CD4-positive, alpha-beta T cell treated with Interleukin-4 for 1 hour (primary cell): ENCODE measurements around the gene E2F7.

Source experiments
- DNase-seq, 2 donors: peaks; one replicate each; pipeline ENCODE4 v3.0.0-alpha.2; 2020 to 2022

Gene E2F7

DNA sequence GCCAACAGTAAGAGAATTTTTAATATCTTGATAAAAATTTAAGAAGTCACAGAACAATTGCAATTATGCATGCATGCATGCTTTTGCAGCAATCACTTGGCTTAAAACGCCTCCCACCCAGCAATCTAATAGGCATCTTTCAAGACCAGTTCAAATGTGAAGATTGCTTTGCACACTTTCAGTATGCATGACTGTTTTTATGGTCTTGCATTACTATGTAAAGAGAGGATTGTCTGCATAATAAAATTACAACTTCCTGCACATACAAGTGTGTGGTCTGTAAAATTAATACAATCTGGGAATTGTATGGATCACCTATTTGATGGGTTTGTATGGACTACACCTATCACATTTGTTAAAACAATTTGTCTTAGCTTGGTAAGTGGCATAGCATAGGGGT, 48.8 kb downstream of the E2F7 start:
- no peak for DNase-seq

DNA sequence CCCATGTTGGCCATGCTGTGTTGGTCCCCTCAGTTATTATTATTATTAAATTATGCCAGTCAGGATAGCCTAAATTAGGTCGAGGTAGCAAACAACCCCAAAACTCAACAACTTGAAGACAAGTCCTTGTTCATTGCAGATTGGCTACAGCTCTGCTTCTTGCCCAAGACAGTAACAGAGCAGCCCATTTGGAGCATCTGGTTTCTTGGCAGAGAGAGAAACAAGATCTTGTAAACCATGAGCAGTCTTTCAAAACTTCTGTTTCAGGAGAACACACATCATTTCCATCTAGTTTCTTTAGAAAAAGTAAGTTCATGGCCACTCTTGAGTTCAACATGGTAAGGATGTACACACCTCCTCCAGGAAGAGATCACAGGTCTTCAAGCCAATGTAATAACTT, 52.3 kb downstream of the E2F7 start:
- DNase-seq: no peak

DNA sequence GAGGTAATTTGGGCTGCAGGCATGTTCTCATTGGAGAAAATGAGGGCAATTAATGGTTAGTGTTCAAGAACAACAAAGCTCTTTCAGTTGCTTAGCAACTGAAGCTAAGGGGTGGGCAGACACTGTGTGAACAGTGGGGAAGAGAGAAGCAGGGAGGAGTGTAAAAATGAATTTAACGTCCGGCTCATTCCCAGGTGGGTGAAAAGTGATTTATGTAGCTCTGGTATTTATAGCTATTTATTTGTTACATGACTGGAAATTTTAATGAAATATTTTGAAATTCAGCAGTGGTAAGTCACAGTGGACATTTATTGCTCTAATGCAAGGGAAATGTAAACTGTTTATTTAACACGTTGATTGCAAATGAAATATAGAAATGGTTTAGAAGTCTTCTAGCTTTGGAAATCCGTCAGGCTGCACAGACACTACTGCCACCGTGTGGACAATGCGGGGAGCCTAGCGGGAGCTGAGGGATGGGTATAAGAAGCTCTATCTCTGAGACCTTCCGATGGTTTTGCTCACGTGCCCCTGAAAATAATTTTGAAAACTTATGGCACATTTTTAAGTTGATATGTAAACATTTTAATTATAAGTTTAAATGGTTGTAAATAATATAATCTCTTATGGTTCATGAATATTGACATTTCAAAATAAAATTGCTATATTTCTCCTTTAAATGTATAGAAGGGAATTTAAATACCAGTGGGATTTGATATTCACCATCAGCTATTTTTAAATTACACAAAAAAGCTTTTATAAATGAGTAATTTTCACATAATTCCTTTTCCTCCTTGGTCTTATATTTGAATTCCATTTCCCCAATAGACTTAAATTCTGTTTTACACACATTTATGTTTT, 54.4 kb downstream of the E2F7 start:
- peak; percentile 58 to 59 for DNase-seq

DNA sequence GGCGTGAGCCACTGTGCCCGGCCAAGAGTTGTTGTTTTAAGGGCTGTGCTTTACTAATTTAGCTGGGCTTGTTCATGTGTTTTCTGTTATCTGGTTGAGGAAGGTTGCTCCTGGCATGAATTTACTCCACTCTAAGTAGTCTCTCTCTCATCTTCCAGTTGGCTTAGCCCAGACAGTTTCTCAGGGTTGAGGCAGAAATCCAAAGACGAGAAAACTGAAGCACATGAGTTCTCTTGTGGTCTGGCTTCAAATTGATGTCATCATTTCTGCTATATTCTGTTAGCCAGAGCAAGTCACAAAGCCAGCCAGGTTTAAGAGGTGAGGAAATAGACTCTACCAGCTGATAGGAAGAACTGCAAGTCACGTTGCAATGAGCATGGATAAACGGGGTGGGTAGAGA, 57.9 kb downstream of the E2F7 start:
- DNase-seq: no peak

DNA sequence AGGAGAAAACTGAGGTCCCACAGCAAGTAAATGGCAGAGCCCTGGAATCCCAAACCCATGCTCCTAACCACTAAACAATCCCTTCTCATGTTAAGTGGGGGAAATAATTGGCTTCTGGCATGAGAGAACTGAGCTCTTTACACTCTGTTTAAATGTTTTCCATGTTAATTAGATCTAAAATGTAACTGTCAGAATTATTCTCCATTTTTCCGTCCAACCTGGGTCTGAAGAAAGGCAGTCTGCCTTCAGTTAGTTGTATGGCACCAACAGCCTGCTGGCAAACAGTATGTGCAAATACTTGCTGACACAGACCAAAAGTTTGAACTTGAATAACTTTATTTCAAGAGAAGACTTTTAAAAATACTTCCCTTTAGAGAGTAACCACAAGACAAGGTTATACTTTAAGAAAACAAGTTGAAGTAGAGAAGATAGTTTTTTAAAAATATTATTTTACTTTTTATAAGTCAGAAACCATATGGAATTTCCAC, 59.7 kb downstream of the E2F7 start:
- DNase-seq: no peak

DNA sequence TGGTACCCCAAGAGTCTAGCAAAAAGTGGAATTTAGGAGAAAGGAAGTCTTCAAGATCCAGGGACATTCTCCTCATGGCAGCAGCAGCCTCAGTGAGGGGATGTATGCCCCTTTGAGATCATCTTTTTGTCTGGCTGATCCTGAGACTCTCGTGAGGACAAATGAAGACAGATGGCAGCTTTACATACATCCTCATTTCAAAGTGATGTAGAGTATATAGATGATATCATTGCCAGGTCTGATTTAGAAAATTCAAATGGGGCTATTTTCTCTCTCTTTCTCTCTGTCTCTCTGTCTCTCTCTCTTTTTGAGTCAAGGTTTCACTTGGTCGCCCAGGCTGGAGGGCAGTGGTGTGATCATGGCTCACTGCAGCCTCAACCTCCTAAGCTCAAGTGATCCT, 61.5 kb downstream of the E2F7 start:
- DNase-seq: no peak

DNA sequence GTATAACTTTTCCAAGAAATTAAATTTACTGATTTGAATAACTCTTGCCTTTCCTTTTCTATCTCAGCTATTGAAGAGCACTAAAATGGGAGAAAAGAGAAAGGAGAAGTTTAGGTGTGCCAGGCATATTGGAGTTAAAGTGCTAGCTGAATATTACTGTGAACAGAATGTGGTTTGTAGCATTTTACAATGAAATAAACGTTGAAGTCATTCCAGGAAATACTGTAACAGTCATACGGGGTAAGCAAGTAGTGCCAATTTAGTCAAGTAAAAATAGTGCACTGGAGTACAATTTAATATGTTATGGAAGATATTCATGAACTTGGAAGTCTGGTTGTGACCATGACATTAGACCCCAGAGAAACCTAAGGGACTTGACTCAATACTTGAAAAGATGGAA, 62.1 kb downstream of the E2F7 start:
- no peak for DNase-seq

DNA sequence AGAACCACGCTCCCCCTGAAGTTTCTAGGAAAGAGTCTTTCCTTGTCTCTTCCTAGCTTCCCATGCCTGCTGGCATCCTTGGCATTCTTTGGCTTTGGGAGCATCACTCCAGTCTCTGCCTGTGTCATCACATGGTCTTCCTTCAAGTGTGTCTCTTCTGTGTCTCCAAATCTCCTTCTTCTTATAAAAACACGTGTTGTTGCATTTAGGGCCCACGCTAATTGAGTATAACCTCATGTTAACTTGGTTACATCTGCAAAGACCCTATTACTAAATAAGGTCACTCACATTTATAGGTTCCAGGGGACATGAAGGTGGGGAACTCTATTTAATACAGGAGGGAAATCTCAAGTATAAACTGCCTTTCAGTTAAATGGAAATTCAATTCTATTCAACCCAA, 63.0 kb downstream of the E2F7 start:
- DNase-seq: no peak

DNA sequence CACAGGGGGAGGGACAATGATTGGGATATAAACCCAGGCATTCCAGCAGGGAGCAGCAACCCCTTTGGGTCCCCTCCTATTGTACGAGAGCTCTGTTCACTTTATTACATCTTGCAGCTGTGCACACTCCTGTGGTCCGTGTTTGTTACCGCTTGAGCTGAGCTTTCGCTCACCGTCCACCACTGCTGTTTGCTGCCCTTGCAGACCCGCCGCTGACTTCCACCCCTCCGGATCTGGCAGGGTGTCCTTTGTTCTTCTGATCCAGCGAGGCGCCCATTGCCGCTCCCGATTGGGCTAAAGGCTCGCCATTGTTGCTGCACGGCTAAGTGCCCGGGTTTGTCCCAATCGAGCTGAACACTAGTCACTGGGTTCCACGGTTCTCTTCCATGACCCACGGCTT, 64.1 kb downstream of the E2F7 start:
- no peak for DNase-seq

DNA sequence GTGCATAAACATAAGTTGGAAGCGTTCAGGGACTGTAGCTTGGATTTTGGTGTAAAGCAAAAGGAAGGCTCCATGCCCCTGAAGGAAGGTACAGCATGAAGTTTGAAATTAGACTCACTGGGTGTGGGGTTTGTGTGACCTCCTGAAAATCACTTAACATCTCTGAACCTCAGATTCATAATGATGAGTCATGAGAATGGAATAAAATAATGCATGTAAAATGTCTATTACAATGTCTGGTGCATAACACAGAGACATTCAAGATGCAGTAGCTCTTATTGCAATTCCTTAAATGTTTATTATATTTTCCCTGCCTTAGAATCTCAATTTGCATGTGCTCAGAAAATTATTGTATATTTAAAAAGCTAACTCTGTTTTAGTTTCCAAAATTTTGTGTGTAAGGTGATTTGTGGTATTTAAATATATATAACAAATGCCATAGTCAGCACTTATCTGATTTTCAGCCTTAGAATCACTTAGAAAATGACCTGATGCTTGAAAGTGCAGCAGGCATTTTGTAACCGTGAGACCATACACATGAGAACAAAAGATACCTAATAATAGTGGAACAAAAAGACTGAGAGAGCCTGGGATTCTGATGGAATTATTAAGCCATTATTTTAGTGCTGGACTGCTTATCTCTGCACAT, 66.3 kb downstream of the E2F7 start:
- DNase-seq: no peak

DNA sequence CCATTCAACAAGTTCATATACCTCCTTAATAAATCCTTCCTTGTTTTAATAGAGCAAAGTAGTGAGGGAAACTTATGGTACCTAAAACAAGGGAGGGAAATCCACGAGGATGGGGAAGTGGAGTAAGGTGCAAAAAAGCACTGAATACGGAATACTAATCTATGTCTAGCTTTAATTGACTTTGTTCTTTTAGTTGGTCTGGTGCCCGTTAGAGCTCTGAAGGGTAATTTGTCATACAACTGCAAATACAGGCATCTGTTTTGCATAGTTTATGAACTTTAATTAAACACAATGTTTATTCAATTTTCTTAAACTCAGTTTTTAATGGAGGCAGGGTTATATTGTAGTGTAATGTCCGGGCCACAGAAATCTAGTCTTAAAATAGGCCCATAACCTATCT, 67.0 kb downstream of the E2F7 start:
- no peak for DNase-seq

DNA sequence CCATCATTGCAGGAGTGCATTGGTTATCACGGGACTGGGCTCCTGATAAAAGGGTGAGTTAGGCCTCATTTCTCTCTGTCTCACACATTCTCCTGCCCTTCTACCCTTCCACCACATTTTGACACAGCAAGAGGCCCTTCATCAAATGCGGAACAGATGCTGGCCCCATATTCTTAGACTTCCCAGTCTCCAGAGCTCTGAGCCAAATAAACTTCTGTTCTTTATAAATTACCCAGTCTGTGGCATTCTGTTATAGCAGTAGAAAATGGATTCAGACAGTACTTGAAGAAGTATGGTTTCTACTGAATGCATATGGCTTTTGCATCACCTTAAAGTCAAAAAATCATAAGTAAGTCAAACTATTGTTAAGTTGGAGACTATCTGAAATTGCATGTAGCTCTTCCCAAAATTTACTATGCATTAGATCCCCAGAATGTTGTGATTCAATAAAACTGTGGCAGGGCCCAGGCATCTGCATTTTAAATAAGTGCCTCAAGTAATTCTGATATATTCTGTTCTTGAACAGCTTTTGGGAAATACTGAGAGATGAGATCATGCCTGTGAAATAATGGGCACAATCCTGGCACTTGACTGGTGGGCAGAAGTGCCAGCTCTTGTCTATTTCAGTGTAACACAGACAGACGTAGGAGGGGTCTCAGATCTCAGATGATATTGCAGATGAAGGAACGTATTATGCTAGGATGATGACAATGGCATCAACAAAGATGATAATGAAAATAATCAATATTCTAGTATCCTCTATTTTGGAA, 68.2 kb downstream of the E2F7 start:
- no peak for DNase-seq

DNA sequence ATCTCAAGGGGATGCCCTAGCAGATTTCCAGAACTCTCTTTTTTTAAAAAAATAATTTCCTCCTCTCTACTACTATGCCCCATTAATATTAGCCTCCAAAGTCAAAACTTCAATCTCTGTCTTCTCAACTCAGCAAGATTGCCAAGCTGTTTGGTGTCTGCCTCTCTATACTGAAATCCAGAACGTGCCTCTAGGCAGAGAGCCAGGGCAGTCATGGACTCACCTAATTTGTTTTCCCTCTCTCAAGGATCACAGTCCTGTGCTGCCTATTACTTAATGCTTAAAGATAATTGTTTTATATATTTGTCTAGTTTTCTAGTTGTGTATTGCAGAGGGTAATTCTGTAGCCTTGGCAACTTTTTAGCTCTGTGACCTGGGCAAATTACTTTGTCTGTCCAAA, 74.7 kb downstream of the E2F7 start:
- DNase-seq: no peak

DNA sequence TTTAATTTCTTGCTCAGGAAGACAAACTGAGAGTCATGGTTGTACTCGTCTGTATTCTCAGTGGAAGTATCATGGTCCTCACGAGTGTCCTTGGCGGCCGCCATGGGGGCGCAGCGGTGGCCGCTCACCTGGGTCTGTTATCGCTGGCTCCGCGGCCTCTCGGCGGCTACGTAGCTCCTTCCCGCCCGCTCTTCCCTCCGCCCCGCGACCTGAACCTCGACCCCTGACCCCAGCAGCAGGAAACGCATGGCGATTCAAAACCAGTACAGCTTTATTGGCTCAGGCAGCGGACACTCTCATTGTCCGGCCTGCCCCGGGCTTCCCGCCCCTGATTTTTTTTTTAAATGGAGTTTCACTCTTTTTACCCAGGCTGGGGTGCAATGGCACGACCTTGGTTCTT, 80.8 kb downstream of the E2F7 start:
- DNase-seq: no peak

DNA sequence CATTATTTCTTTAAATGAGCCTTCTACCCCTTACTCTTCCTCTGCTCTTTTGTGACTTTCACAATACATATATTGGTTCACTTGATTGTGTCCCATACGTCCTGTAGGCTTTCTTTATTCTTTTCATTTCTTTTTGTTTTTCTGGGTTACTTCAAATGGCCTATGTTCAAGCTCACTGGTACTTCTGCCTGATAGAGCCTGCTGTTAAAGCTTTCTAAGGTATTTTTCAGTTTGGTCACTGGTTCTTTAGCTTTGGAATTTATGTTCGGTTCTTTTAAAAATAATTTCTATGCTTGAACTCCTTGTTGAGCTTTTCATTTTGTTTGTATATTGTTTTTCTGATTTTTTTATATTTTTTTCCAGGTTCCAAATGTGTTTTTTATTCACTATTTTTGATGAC, 81.9 kb downstream of the E2F7 start:
- no peak for DNase-seq

DNA sequence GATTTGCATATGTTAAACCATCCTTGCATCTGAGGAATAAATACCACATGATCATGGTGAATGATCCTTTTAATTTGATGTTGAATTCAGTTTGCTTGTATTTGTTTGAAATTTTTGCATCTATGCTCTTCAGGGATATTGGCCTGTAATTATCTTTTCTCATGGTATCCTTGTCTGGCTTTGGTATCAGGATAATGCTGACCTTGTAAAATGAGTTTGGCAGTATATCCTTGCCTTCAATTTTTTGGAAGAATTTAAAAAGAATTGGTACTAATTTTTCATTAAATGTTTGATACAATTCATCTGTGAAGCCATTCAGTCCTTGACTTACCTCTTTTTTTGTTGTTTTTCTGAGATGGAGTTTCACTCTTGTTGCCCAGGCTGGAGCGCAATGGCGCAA, 85.2 kb downstream of the E2F7 start:
- no peak for DNase-seq

DNA sequence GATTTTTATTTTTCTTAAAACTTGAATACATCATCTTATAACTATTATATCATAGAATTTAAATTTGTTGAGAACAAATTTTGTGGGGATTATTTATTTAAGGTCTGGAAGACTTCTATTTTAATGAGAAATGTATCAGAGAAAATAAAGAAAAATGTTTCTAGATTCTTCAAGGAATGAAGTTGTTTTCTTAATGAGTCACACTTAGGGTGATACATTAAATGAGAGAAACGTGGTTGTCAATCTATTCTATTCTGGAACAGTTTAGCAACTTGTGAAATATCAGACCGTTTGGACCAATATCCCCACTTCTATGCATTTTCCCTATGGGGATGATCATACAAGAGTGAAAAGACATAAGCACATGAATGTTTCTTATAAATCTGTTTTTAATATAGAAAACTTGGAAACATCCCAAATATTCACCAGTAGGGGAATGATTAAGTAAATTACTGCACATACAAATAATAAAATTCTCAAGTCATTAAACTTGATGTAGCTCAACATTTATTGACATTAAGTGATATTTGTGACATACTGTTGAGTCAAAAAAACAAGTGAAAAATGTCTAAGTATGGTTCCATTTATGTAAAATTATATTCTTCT, 88.5 kb downstream of the E2F7 start:
- no peak for DNase-seq
